Measurements from ENCODE around the gene CABLES1. TPM values are rescaled to one million over a fixed set of nuclear protein-coding genes. Genes with fewer than 3 reads are reported as not detected.

The CABLES1 gene
- total and polyA plus RNA-seq, 2 of the 4 experiments (the other 2 are of a cell fraction): 4.7 to 5.7 TPM

- H3K9me1 ChIP-seq (ENCODE audit: insufficient read depth, low read length): peaks cover 31% of the 10 kb centered on the region
- BruUV-seq (replicated peaks): no TSS peak
- no peak overlapping the region for H3K56ac ChIP-seq (ENCODE audit: extremely low read depth, insufficient read depth, low read length)
- peaks cover 68% of the 10 kb centered on the region for H4K20me1 ChIP-seq (ENCODE audit: insufficient read depth, low read length)
- H3K4ac ChIP-seq (ENCODE audit: low read depth, low read length): no peak overlapping the region
- H2BK15ac ChIP-seq (ENCODE audit: low read depth, low read length): no peak overlapping the region
- H4K8ac ChIP-seq (ENCODE audit: low read depth in 2 of 2, low read length in 2 of 2): no peak overlapping the region
- dilution Hi-C loops (cut with HindIII; ENCODE audit: low sequenced_read_pairs, unreplicated experiment) (no loop called here), in situ Hi-C loops (cut with MboI; ENCODE audit: low sequenced_read_pairs) (no loop called here), intact Hi-C loops (cut with micrococcal nuclease) (no loop called here)
- no peak overlapping the region for H3K18ac ChIP-seq (ENCODE audit: low read depth, low read length)
- POLR2A ChIA-PET (ENCODE audit: unreplicated experiment): no interaction called here
- H3K23ac ChIP-seq (ENCODE audit: low read depth, low read length): no peak overlapping the region
- no peak overlapping the region for H3K4me3 ChIP-seq (ENCODE audit: insufficient read depth, low read depth, low read length)
- DNase-seq (no peak), ATAC-seq (ENCODE audit: low read depth) (no peak)
- no peak overlapping the region for H2AFZ ChIP-seq (replicated peaks; ENCODE audit: low read length, poor library complexity)
- H3K36me3 ChIP-seq (ENCODE audit: control insufficient read depth, insufficient read depth, low read length): peaks cover 9% of the 10 kb centered on the region
- H3K27me3 ChIP-seq (ENCODE audit: control insufficient read depth, insufficient read depth, low read length): no peaks in the 10 kb centered on the region
- H3K4me1 ChIP-seq (ENCODE audit: control insufficient read depth, insufficient read depth, low read length): peaks cover 31% of the 10 kb centered on the region
- TF ChIP-seq RFX5 (IDR thresholded peaks at IDR 0.05; ENCODE audit: low read depth, low read length) (no peak), NFE2L2 (IDR thresholded peaks at IDR 0.05; ENCODE audit: low read depth, low read length) (no peak), CTCF (conservative IDR thresholded peaks at IDR 0.05; ENCODE audit: low read depth, low read length) (no peak), POLR2A (IDR thresholded peaks at IDR 0.05; ENCODE audit: low read depth, low read length) (no peak), FOS (IDR thresholded peaks at IDR 0.05; ENCODE audit: low read depth, low read length) (no peak), BHLHE40 (IDR thresholded peaks at IDR 0.05; ENCODE audit: low read depth, low read length) (no peak)
- no peak overlapping the region for H2BK5ac ChIP-seq (ENCODE audit: low read depth, low read length, poor library complexity, severe bottlenecking)
- H3K14ac ChIP-seq (replicated peaks; ENCODE audit: low read depth, low read length): no peak overlapping the region
- WGBS, 2 experiments (ENCODE audit: extremely low coverage in 2 of 2, insufficient read length in 1 of 2): no CpG with 5 or more reads among the region's 7 CpGs
- H2AK9ac ChIP-seq (replicated peaks; ENCODE audit: low read depth, low read length, poor library complexity): no peak overlapping the region
- no peak overlapping the region for H4K5ac ChIP-seq (ENCODE audit: low read depth, low read length)
- H2BK120ac ChIP-seq (ENCODE audit: low read depth, low read length): no peak overlapping the region
- peaks cover 15 to 86% of the 10 kb centered on the region in 2 experiments; a peak in 3 of 4 replicates for H3K79me1 ChIP-seq (ENCODE audit: low read depth in 1 of 2, low read length in 2 of 2)
- H4K91ac ChIP-seq (ENCODE audit: insufficient read depth, low read depth, low read length): no peak overlapping the region
- H2BK20ac ChIP-seq (ENCODE audit: low read depth, low read length): no peak overlapping the region
- no peaks in the 10 kb centered on the region for H3K9me3 ChIP-seq (ENCODE audit: control insufficient read depth, insufficient read depth, low read length)
- no peak overlapping the region for H3K9ac ChIP-seq (ENCODE audit: low read depth, low read length)
- no peak overlapping the region for H3K27ac ChIP-seq (ENCODE audit: insufficient read depth, low read length)
- 0 out of 2 replicates have a peak overlapping the region, but pooled peaks have one; percentile 36 for H2AK5ac ChIP-seq (ENCODE audit: low read depth, low read length)
- CTCF ChIA-PET: no interaction called here
- no peak overlapping the region for H3K4me2 ChIP-seq (ENCODE audit: low read depth, low read length)
These were observed 9.4 kb downstream of the CABLES1 start for GRCh38 chr18:23144640-23145039.
